ENCODE results near the gene DEXI.

DNA sequence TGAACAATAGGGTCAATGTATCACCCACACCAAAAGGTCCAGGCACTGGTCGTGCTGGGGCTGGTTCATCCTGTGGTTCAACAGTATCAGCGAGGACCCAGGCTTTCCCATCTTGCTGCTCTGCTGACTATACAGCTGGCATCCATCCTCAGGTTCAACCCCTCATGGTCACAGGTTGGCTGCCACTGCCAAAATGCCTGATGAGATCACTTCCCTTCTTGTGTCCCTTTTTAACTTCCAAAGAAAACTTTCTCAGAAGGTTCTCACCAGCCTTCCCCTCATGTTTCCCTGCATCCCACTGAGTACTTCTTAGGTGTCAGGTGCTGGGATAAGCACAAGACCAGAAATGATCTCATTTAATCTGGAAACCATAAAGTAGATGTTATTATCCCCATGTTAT is 27.8 kb upstream of the DEXI start:
- no peak for TF ChIP-seq EZH2phosphoT487 (IDR thresholded peaks at IDR 0.05; ENCODE audit: insufficient read depth, low read depth)
- no peak for TF ChIP-seq EZH2 (IDR thresholded peaks at IDR 0.05; ENCODE audit: insufficient read depth, poor library complexity, severe bottlenecking)

Data from GM23248 (cell line).